H1 (cell line): Measurements from ENCODE around the gene MAP3K6. TPM values are rescaled to one million over a fixed set of nuclear protein-coding genes. Genes with fewer than 3 reads are reported as not detected.

ENCODE experiments used
- CTCF ChIA-PET: fragments of 300-600 bp; sonication (Branson Sonifier 250); formaldehyde crosslinking; loops from one replicate; lab custom pipeline; 2021; ENCODE audit not compliant: partially characterized antibody; lab: Charles Lee
- POLR2A ChIA-PET: fragments of 300-600 bp; sonication (Branson Sonifier 250); formaldehyde crosslinking; loops from one replicate; lab custom pipeline; 2021; ENCODE audit warnings: inconsistent platforms; ENCODE audit not compliant: partially characterized antibody; lab: Charles Lee
- DNase-seq, 2 experiments: peaks; one replicate each; pipeline versions ENCODE4 v3.0.0 to v3.0.0-alpha.2; 2010 to 2022; ENCODE audit warnings: low spot score in 2 of 2, low read depth in 1 of 2, mixed read lengths in 1 of 2
- FAIRE-seq: peaks from 2 replicates; lab custom pipeline; 2011; peaks lifted over from hg19 to GRCh38; lab: Jason Lieb, UNC
- H2AFZ ChIP-seq: 2 replicates; pipeline ENCODE4 v1.8.1; 2012; ENCODE audit warnings: low read length, inconsistent platforms
- H2AK5ac ChIP-seq: 2 replicates; pipeline ENCODE4 v1.6.1; 2013; ENCODE audit warnings: low read depth, low read length
- H2BK120ac ChIP-seq: replicated peaks from 2 replicates; pipeline ENCODE3; 2013; ENCODE audit warnings: low read depth, low read length, inconsistent platforms
- H2BK12ac ChIP-seq: 2 replicates; pipeline ENCODE4 v1.6.1; 2013; ENCODE audit warnings: low read depth, low read length
- H2BK15ac ChIP-seq: 2 replicates; pipeline ENCODE4 v1.6.1; 2013; ENCODE audit warnings: low read length
- H2BK20ac ChIP-seq: 2 replicates; pipeline ENCODE4 v1.6.1; 2013; ENCODE audit warnings: low read length
- H2BK5ac ChIP-seq: 2 replicates; pipeline ENCODE4 v1.6.1; 2013; ENCODE audit warnings: low read depth, low read length
- H3K14ac ChIP-seq: 2 replicates; pipeline ENCODE4 v1.6.1; 2013; ENCODE audit warnings: inconsistent platforms; ENCODE audit not compliant: insufficient read length
- H3K18ac ChIP-seq: 2 replicates; pipeline ENCODE4 v1.6.1; 2013; ENCODE audit warnings: low read length; ENCODE audit errors: extremely low read depth
- H3K23ac ChIP-seq: 2 replicates; pipeline ENCODE4 v1.6.1; 2013; ENCODE audit warnings: inconsistent platforms; ENCODE audit not compliant: insufficient read length
- H3K23me2 ChIP-seq: 2 replicates; pipeline ENCODE4 v1.6.1; 2013; ENCODE audit warnings: low read depth, low read length
- H3K27ac ChIP-seq: 2 replicates; pipeline ENCODE4 v1.6.1; 2011; ENCODE audit warnings: low read depth, low read length, inconsistent platforms
- H3K27me3 ChIP-seq, 4 experiments: replicated peaks in 1 of 4; 1 replicate in 1 of 4; 2 replicates in 3 of 4; pipeline versions ENCODE4 v1.6.1 to v1.8.1; 2011 to 2013; ENCODE audit warnings: low read length in 3 of 4, mild to moderate bottlenecking in 3 of 4, inconsistent platforms in 2 of 4, mixed read lengths in 2 of 4, moderate library complexity in 1 of 4; ENCODE audit not compliant: control insufficient read depth in 3 of 4, insufficient read depth in 3 of 4; ENCODE audit errors: extremely low read depth in 1 of 4
- H3K36me3 ChIP-seq, 4 experiments: 2 replicates each; pipeline versions ENCODE4 v1.6.1 to v1.8.1; 2011 to 2013; ENCODE audit warnings: mild to moderate bottlenecking in 4 of 4, low read length in 3 of 4, moderate library complexity in 2 of 4, control low read depth in 1 of 4, inconsistent platforms in 1 of 4; ENCODE audit not compliant: insufficient read depth in 4 of 4, control insufficient read depth in 2 of 4
- H3K4ac ChIP-seq: replicated peaks from 2 replicates; pipeline ENCODE3; 2013; ENCODE audit warnings: low read length, low read depth, mixed read lengths, inconsistent platforms; ENCODE audit not compliant: insufficient read length
- H3K4me1 ChIP-seq, 4 experiments: replicated peaks in 1 of 4; 1 replicate in 1 of 4; 2 replicates in 3 of 4; pipeline versions ENCODE4 v1.6.1 to v1.8.1; 2011 to 2013; ENCODE audit warnings: low read length in 3 of 4, inconsistent platforms in 2 of 4, mixed read lengths in 1 of 4; ENCODE audit not compliant: insufficient read depth in 4 of 4, control insufficient read depth in 3 of 4
- H3K4me2 ChIP-seq, 2 experiments: 2 replicates each; pipeline versions ENCODE4 v1.6.1 to v1.8.1; 2011 to 2013; ENCODE audit warnings: low read depth in 2 of 2, low read length in 2 of 2, control low read depth in 1 of 2, inconsistent platforms in 1 of 2, mild to moderate bottlenecking in 1 of 2; ENCODE audit not compliant: insufficient read depth in 1 of 2
- H3K4me3 ChIP-seq, 4 experiments: fragments of 200-600, 300-600 bp in 1 of 4; sonication (generic), shearing (Covaris generic), sonication (Bioruptor Twin) in 1 of 4; 2 replicates each; pipeline versions ENCODE4 v1.5.1 to v1.8.1; 2011 to 2016; ENCODE audit warnings: low read length in 4 of 4, low read depth in 3 of 4, control low read depth in 2 of 4, inconsistent platforms in 2 of 4, mild to moderate bottlenecking in 2 of 4, mixed read lengths in 1 of 4, moderate library complexity in 1 of 4; ENCODE audit not compliant: insufficient read depth in 2 of 4; ENCODE audit errors: extremely low read depth in 1 of 4
- H3K56ac ChIP-seq: replicated peaks from 2 replicates; pipeline ENCODE3; 2013; ENCODE audit warnings: low read depth, mild to moderate bottlenecking, mixed read lengths, low read length, inconsistent platforms; ENCODE audit not compliant: insufficient read length
- H3K79me1 ChIP-seq: 2 replicates; pipeline ENCODE4 v1.6.1; 2013; ENCODE audit warnings: low read depth, low read length, control low read depth
- H3K79me2 ChIP-seq, 2 experiments: 2 replicates each; pipeline versions ENCODE4 v1.6.1 to v1.8.1; 2012 to 2013; ENCODE audit warnings: low read length in 2 of 2, mild to moderate bottlenecking in 2 of 2, inconsistent platforms in 1 of 2; ENCODE audit not compliant: insufficient read depth in 2 of 2, control insufficient read depth in 1 of 2
- H3K9ac ChIP-seq, 4 experiments: replicated peaks in 1 of 4; 1 replicate in 1 of 4; 2 replicates in 3 of 4; pipeline versions ENCODE4 v1.6.1 to v1.8.1; 2011 to 2013; ENCODE audit warnings: low read depth in 3 of 4, low read length in 3 of 4, control low read depth in 2 of 4, mild to moderate bottlenecking in 2 of 4, moderate library complexity in 2 of 4, inconsistent platforms in 1 of 4; ENCODE audit errors: extremely low read depth in 1 of 4
- H3K9me3 ChIP-seq, 2 experiments: 2 replicates each; pipeline versions ENCODE4 v1.6.1 to v1.8.1; 2012 to 2013; ENCODE audit warnings: mild to moderate bottlenecking in 2 of 2, moderate library complexity in 2 of 2, control low read depth in 1 of 2, inconsistent platforms in 1 of 2, low read depth in 1 of 2, low read length in 1 of 2, mixed read lengths in 1 of 2; ENCODE audit not compliant: insufficient read depth in 2 of 2
- H4K20me1 ChIP-seq, 2 experiments: replicated peaks in 1 of 2; 2 replicates each; pipeline versions ENCODE3 to v1.8.1; 2011 to 2013; ENCODE audit warnings: inconsistent platforms in 2 of 2, low read length in 2 of 2, mild to moderate bottlenecking in 1 of 2; ENCODE audit not compliant: insufficient read depth in 2 of 2, control insufficient read depth in 1 of 2
- H4K5ac ChIP-seq: 2 replicates; pipeline ENCODE4 v1.6.1; 2013; ENCODE audit warnings: low read length, low read depth, mixed read lengths, inconsistent platforms; ENCODE audit not compliant: insufficient read length
- H4K8ac ChIP-seq: 2 replicates; pipeline ENCODE4 v1.8.0; 2013; ENCODE audit warnings: mild to moderate bottlenecking, moderate library complexity, low read length, inconsistent platforms; ENCODE audit not compliant: insufficient read depth; ENCODE audit errors: extremely low read depth
- H4K91ac ChIP-seq: replicated peaks from 2 replicates; pipeline ENCODE3; 2013; ENCODE audit warnings: low read length, mixed read lengths, inconsistent platforms; ENCODE audit not compliant: insufficient read length
- ASH2L ChIP-seq: fragments of 200-600, 300-600 bp; sonication (generic); IDR thresholded peaks from one replicate; pipeline ENCODE4 v1.7.1; 2017; ENCODE audit warnings: low read length
- CBX5 ChIP-seq: fragments of 300-800, 300-1000 bp; sonication (generic); IDR thresholded peaks from 2 replicates; pipeline ENCODE4 v1.7.1; 2016; ENCODE audit warnings: antibody characterized with exemption, low read length, low read depth
- CHD2 ChIP-seq: IDR thresholded peaks from 2 replicates; pipeline ENCODE4 v1.6.1; 2012; ENCODE audit warnings: low read length, improper control_type of control experiment
- EGR1 ChIP-seq: IDR thresholded peaks from 2 replicates; pipeline ENCODE4 v1.6.1; 2011; ENCODE audit warnings: low read depth, low read length, borderline replicate concordance
- RAD21 ChIP-seq, 2 experiments: IDR thresholded peaks in 1 of 2; conservative IDR thresholded peaks in 1 of 2; 2 replicates each; pipeline ENCODE4 v1.6.1; 2011; ENCODE audit warnings: low read depth in 2 of 2, low read length in 2 of 2, improper control_type of control experiment in 1 of 2, inconsistent platforms in 1 of 2, mild to moderate bottlenecking in 1 of 2, moderate library complexity in 1 of 2
- RFX5 ChIP-seq: IDR thresholded peaks from 2 replicates; pipeline ENCODE4 v1.6.1; 2011; ENCODE audit warnings: low read depth, low read length, improper control_type of control experiment, borderline replicate concordance
- RXRA ChIP-seq: IDR thresholded peaks from 2 replicates; pipeline ENCODE4 v1.6.1; 2011; ENCODE audit warnings: low read depth, mild to moderate bottlenecking, low read length, moderate library complexity; ENCODE audit not compliant: insufficient read depth
- TBP ChIP-seq: IDR thresholded peaks from 2 replicates; pipeline ENCODE4 v1.6.1; 2011; ENCODE audit warnings: low read depth, low read length, improper control_type of control experiment
- WGBS, 2 experiments: shearing (Covaris generic) in 1 of 2; methylation state at CpG; one replicate each; pipeline versions ENCODE4 v1.1.6 to v1.1.7; 2013 to 2015; ENCODE audit warnings: low lambda C conversion rate in 2 of 2, mixed read lengths in 2 of 2, inconsistent platforms in 1 of 2, low coverage in 1 of 2, missing lambda C conversion rate in 1 of 2; ENCODE audit not compliant: insufficient replicate concordance in 2 of 2, insufficient coverage in 1 of 2, insufficient read length in 1 of 2; ENCODE audit errors: extremely low coverage in 1 of 2, missing lambda C conversion rate in 1 of 2; 5-methylcytosine and 5-hydroxymethylcytosine counted together
- polyA plus RNA-seq, 7 experiments: library from polyadenylated mRNA; depleted of rRNA in 3 of 7; stranded (reverse) in 5 of 7; unstranded in 2 of 7; fragments of >200 nt in 5 of 7; fragments of 200-250 nt in 2 of 7; gene quantifications; 1 replicate in 5 of 7; 2 replicates in 1 of 7; 4 replicates in 1 of 7; pipeline versions ENCODE4 v1.2.1 to v1.2.3, GENCODE V29; 2011 to 2013; ENCODE audit warnings: missing spikeins in 2 of 7, mixed read lengths in 2 of 7
- total RNA-seq: library from RNA; stranded (reverse); fragmentation: NEBNext Ultra II Directional; extraction: Animal tissue kit (Norgen Biotek cat#: 25700); gene quantifications from 2 replicates; pipeline ENCODE4 v1.2.1, GENCODE V29; 2021
- TF ChIP-seq, protein P1 (sequence below): IDR thresholded peaks from 2 replicates; pipeline ENCODE4 v1.6.1; 2012; ENCODE audit warnings: inconsistent platforms

The MAP3K6 gene
- total and polyA plus RNA-seq, 2 of the 8 experiments (the other 6 are each of a cell fraction or from before 2014, with no cell fraction given): 7.4 to 7.6 TPM

DNA sequence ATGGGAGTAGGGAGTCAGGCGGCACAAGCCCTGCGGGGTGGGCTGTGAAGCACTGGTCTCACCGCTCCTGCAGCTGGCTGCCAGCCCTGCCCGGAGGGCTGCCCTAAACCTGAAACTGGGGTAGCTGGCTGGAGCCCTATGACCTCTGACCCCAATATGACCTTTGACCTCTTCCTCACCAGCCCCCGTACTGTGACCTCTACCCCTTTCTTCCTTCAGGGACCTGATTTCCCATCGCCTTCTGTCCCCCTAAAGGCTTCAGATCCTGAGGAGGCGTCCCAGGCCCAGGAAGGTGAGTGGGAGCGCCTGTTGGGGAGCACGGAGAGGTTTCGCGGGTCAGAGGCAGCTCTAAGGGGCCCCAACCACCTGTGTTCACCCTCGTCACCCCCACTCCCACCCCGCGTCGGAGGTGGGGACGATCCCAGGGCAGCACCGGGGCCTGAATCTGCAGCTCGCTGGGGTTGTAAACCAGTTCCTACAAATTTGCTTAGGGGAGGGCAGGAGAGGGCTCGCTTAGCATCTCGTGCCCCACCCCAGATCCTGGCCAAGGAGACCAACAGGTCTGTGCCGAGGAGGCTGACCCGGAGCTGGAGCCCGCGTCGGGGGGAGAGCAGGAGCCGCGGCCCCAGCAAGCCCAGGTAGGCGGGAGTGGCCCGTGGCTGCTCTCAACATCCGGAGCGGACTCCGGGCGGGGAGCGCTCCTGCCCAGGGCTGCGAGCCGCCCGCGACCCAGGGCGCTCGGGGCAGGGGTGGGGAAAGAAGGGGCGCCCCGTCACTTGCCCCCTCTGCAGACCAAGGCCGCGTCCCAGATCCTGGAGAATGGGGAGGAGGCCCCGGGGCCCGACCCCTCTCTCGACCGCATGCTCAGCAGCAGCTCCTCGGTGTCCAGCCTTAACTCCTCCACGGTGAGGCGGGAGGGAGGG is 17.6 kb downstream of the MAP3K6 start:
- H3K56ac ChIP-seq: no peak overlapping the region
- H3K9ac ChIP-seq: peak overlapping the region in 2 of 4 experiments; percentile 13 to 37; a peak in 4 of 7 replicates
- H4K5ac ChIP-seq: no peak overlapping the region
- FAIRE-seq (no peak), DNase-seq (peak in 1 of 2 experiments; percentile 86)
- no peaks in the 10 kb centered on the region for H3K79me1 ChIP-seq
- no peak overlapping the region for H2BK12ac ChIP-seq
- H4K91ac ChIP-seq: peak overlapping the region; percentile 85
- peaks cover 23% of the 10 kb centered on the region for H3K23me2 ChIP-seq
- no peak overlapping the region for H2BK120ac ChIP-seq
- no peak overlapping the region for H3K4ac ChIP-seq
- H3K23ac ChIP-seq: no peak overlapping the region
- H3K14ac ChIP-seq: no peak overlapping the region
- POLR2A ChIA-PET: interaction anchor here (0.7 to 10.9 kb wide), 18 partner anchors 9 to 297 kb away, joined by 3 to 101 read pairs (median 4); partner anchors contain the start of genes MAP3K6, SYTL1 and TMEM222
- peaks cover 0 to 4% of the 10 kb centered on the region in 2 experiments; a peak in 1 of 4 replicates for H3K79me2 ChIP-seq
- H2BK20ac ChIP-seq: peak overlapping the region; percentile 3; the same call in 1 of the 2 replicates
- H3K18ac ChIP-seq: peak overlapping the region; percentile 93
- peak overlapping the region; percentile 62 for H4K8ac ChIP-seq
- WGBS, 2 experiments: 20% methylated on average over 26 of the region's 51 CpGs; no CpG with 5 or more reads in 1 of the 2 experiments
- peaks cover 0 to 20% (median 8%) of the 10 kb centered on the region in 4 experiments; a peak in 6 of 7 replicates for H3K4me1 ChIP-seq
- peaks cover 0 to 8% (median 6%) of the 10 kb centered on the region in 4 experiments; a peak in 5 of 7 replicates for H3K27me3 ChIP-seq
- no peaks in the 10 kb centered on the region for H3K9me3 ChIP-seq
- CTCF ChIA-PET: interaction anchor here (0.6 to 28.8 kb wide), 15 partner anchors 8 to 728 kb away, joined by 3 to 625 read pairs (median 7); partner anchors contain the start of genes CD164L2, FCN3, GPR3 and MAP3K6
- H2BK15ac ChIP-seq: no peak overlapping the region
- no peak overlapping the region for H2AK5ac ChIP-seq
- peak overlapping the region; percentile 77 to 83 for H3K4me2 ChIP-seq
- peaks cover 0 to 9% of the 10 kb centered on the region in 2 experiments for H4K20me1 ChIP-seq
- H2BK5ac ChIP-seq: peak overlapping the region; percentile 39; the same call in 1 of the 2 replicates
- no peak overlapping the region for H2AFZ ChIP-seq
- H3K27ac ChIP-seq: no peak overlapping the region
- H3K4me3 ChIP-seq: peak overlapping the region; percentile 47 to 63 (median 51)
- H3K36me3 ChIP-seq: 0 out of 8 replicates have a peak, but pooled peaks cover 0 to 3% (median 0%) of the 10 kb centered on the region in 4 experiments
- TF ChIP-seq TBP: peak; percentile 34; the same call in 1 of the 2 replicates
- TF ChIP-seq, protein P1, sequence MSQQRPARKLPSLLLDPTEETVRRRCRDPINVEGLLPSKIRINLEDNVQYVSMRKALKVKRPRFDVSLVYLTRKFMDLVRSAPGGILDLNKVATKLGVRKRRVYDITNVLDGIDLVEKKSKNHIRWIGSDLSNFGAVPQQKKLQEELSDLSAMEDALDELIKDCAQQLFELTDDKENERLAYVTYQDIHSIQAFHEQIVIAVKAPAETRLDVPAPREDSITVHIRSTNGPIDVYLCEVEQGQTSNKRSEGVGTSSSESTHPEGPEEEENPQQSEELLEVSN: peak; percentile 83
- peak; percentile 45; the same call in 1 of the 2 replicates for TF ChIP-seq RFX5
- TF ChIP-seq CBX5: no peak
- TF ChIP-seq CHD2: 0 out of 2 replicates have a peak, but pooled peaks have one; percentile 19
- TF ChIP-seq ASH2L: peak; percentile 21
- no peak for TF ChIP-seq RAD21 (IDR thresholded peaks at IDR 0.05 in 1 of 2, conservative IDR thresholded peaks at IDR 0.05 in 1 of 2; ENCODE audit: low read depth in 2 of 2, low read length in 2 of 2)
- TF ChIP-seq RXRA: peak; percentile 89
- TF ChIP-seq EGR1: 0 out of 2 replicates have a peak, but pooled peaks have one; percentile 47
